ENCODE data around the gene SIK2. TPM values are rescaled to one million over a fixed set of nuclear protein-coding genes. Genes with fewer than 3 reads are reported as not detected.

SIK2 gene
- total RNA-seq, 1 experiment from 2014 or later = 9.0 TPM

DNA sequence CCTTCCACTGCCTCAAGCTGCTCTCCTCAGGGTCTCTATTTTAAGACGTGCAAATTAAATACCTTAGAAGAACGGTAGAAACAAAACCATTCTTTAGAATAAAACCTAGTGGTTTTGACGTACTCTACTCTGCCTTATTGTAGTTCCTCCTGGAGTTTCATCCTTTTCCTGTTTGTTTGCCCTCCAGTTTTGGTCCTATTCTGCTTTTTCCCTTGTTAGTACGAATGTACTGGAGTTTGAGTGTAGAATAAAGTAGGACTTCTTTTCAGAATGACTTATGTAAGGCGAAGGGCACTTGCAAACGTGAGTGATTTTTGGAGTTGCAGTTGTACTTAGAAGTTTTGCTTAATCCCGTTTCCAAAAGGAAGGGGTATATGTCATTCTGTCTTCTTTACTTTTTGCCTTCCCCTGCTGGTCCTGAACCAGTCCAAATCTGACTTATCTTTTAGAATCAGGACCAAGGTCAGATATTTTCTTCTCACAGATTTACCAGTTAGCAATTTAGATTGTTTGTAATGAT is 1.4 kb downstream of the SIK2 start:
- Histone ChIP-seq H2AFZ (ENCODE audit: low read length) (no peak overlapping the region), H3K4me3 (ENCODE audit: low read length) (peak overlapping the region; percentile 90), H3K27me3 (ENCODE audit: low read length) (no peaks in the 10 kb centered on the region), H3K9me3 (ENCODE audit: low read length) (no peaks in the 10 kb centered on the region), H3K9ac (ENCODE audit: low read length) (peak overlapping the region; percentile 93), H3F3A (ENCODE audit: low read length, unreplicated experiment) (no peaks in the 10 kb centered on the region), H3K9me2 (replicated peaks; ENCODE audit: low read length) (no peaks in the 10 kb centered on the region), H3K27ac (ENCODE audit: low read length) (no peak overlapping the region), H3K4me1 (ENCODE audit: insufficient read depth, low read length) (peaks cover 20% of the 10 kb centered on the region), H4K20me1 (ENCODE audit: low read length) (peaks cover 31% of the 10 kb centered on the region), H3K79me2 (ENCODE audit: low read length) (peaks cover 60% of the 10 kb centered on the region), H3K36me3 (ENCODE audit: low read depth, low read length) (no peaks in the 10 kb centered on the region), H3K4me2 (ENCODE audit: low read length) (peak overlapping the region; percentile 86)
- POLR2A ChIA-PET (ENCODE audit: unreplicated experiment) = interaction anchor here (0.7 kb wide), 1 partner anchor 98 kb away, joined by 4 read pairs; no protein-coding TSS in a partner anchor
- CTCF ChIA-PET = interaction anchor here (1.0 kb wide), 1 partner anchor 174 kb away, joined by 4 read pairs; no protein-coding TSS in a partner anchor
- BruUV-seq (replicated peaks) = TSS peak; percentile 47
- ATAC-seq = no peak
- TF ChIP-seq, protein P1, sequence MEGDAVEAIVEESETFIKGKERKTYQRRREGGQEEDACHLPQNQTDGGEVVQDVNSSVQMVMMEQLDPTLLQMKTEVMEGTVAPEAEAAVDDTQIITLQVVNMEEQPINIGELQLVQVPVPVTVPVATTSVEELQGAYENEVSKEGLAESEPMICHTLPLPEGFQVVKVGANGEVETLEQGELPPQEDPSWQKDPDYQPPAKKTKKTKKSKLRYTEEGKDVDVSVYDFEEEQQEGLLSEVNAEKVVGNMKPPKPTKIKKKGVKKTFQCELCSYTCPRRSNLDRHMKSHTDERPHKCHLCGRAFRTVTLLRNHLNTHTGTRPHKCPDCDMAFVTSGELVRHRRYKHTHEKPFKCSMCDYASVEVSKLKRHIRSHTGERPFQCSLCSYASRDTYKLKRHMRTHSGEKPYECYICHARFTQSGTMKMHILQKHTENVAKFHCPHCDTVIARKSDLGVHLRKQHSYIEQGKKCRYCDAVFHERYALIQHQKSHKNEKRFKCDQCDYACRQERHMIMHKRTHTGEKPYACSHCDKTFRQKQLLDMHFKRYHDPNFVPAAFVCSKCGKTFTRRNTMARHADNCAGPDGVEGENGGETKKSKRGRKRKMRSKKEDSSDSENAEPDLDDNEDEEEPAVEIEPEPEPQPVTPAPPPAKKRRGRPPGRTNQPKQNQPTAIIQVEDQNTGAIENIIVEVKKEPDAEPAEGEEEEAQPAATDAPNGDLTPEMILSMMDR (conservative IDR thresholded peaks at IDR 0.05; ENCODE audit: low read depth, low read length) = no peak
- TF ChIP-seq EZH2phosphoT487 (IDR thresholded peaks at IDR 0.05; ENCODE audit: borderline replicate concordance, low read length) = no peak
- no peak for TF ChIP-seq EZH2 (IDR thresholded peaks at IDR 0.05; ENCODE audit: low read length, unreplicated experiment)
- intact Hi-C loops (cut with micrococcal nuclease) = loop anchor here (1.0 kb wide), 3 partner anchors 115 to 163 kb away; partner anchors contain the start of gene PPP2R1B
- DNase-seq = peak; percentile 17

DNA sequence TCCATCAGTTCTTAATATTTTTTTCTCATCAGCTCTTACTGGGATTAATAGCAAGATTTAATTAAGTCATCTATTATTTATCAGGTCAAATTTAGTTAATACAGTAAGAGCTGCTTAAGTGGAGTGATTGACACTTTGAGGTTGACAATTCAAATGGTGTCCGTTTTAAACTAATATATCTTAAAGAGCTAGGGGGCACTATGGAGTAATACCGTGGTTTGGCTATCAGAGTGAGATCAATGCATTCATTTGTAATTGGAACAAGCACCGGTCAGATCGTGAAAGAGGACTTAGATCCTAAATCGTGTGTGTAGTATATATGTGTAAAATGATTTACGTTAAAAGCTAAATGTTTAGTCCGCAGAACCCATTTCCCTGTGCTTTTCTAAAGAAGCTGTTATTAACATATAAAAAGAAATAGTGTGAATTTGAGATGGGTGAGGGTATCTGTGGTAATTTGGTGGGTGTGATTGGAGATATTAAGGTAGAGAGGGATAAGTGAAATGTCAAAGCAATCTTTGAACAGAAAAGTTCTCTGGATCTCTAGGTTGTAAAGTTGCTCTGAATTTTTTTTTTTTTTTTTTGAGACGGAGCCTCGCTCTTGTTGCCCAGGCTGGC is 2.3 kb downstream of the SIK2 start:
- peaks cover 20% of the 10 kb centered on the region for H3K4me1 ChIP-seq (ENCODE audit: insufficient read depth, low read length)
- H3K4me3 ChIP-seq (ENCODE audit: low read length) = peak overlapping the region; percentile 90
- BruUV-seq (replicated peaks) = no TSS peak
- H3K9ac ChIP-seq (ENCODE audit: low read length) = no peak overlapping the region; the same call in 1 of the 2 replicates
- POLR2A ChIA-PET (ENCODE audit: unreplicated experiment) = interaction anchor here (0.7 kb wide), 2 partner anchors 97 to 114 kb away, joined by 3 to 4 read pairs; no protein-coding TSS in a partner anchor
- no peaks in the 10 kb centered on the region for H3K27me3 ChIP-seq (ENCODE audit: low read length)
- H3K36me3 ChIP-seq (ENCODE audit: low read depth, low read length) = no peaks in the 10 kb centered on the region
- H3K9me3 ChIP-seq (ENCODE audit: low read length) = no peaks in the 10 kb centered on the region
- H3K27ac ChIP-seq (ENCODE audit: low read length) = no peak overlapping the region
- H3F3A ChIP-seq (ENCODE audit: low read length, unreplicated experiment) = no peaks in the 10 kb centered on the region
- peaks cover 31% of the 10 kb centered on the region for H4K20me1 ChIP-seq (ENCODE audit: low read length)
- peaks cover 67% of the 10 kb centered on the region for H3K79me2 ChIP-seq (ENCODE audit: low read length)
- CTCF ChIA-PET = interaction anchor here (0.5 to 1.0 kb wide), 6 partner anchors 23 to 237 kb away, joined by 3 to 5 read pairs (median 4); no protein-coding TSS in a partner anchor
- intact Hi-C loops (cut with micrococcal nuclease) = loop anchor here (1.0 kb wide), 2 partner anchors 114 to 131 kb away; no protein-coding TSS in a partner anchor
- peak; percentile 82 for DNase-seq
- H3K4me2 ChIP-seq (ENCODE audit: low read length) = peak overlapping the region; percentile 86
- no peak overlapping the region for H2AFZ ChIP-seq (ENCODE audit: low read length)
- no peak for ATAC-seq
- TF ChIP-seq EZH2phosphoT487 (IDR thresholded peaks at IDR 0.05; ENCODE audit: borderline replicate concordance, low read length) (no peak), EZH2 (IDR thresholded peaks at IDR 0.05; ENCODE audit: low read length, unreplicated experiment) (no peak)
- TF ChIP-seq, protein P1 (conservative IDR thresholded peaks at IDR 0.05; ENCODE audit: low read depth, low read length) = peak; percentile 86
- no peaks in the 10 kb centered on the region for H3K9me2 ChIP-seq (replicated peaks; ENCODE audit: low read length)

DNA sequence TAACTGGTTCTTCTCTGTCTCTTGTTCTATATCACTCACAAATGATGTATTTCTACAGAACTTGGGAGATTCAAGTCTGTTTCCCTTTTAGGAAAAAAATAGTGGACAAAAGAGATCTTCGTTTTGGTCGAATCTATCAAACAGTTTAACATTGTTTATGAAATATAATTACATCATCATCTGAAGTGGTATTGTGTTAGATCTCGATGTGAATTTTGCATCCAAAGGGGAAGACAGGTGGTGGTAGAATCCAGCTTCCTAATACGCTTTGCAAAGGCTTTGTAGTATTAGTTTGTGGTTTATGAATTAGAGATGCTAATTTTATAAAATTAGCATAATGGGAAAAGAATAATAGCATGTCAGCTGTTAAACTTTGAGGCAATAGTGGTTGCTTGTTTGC is 3.4 kb downstream of the SIK2 start:
- ChIA-PET POLR2A (ENCODE audit: unreplicated experiment) (no interaction called here), CTCF (no interaction called here)
- BruUV-seq (replicated peaks) = no TSS peak
- H3K9me3 ChIP-seq (ENCODE audit: low read length) = no peaks in the 10 kb centered on the region
- H3K4me2 ChIP-seq (ENCODE audit: low read length) = peak overlapping the region; percentile 86; the same call in 1 of the 2 replicates
- H2AFZ ChIP-seq (ENCODE audit: low read length) = no peak overlapping the region
- H3K4me3 ChIP-seq (ENCODE audit: low read length) = no peak overlapping the region
- ATAC-seq (no peak), DNase-seq (no peak)
- peaks cover 71% of the 10 kb centered on the region for H3K79me2 ChIP-seq (ENCODE audit: low read length)
- no peak overlapping the region for H3K9ac ChIP-seq (ENCODE audit: low read length)
- no peaks in the 10 kb centered on the region for H3F3A ChIP-seq (ENCODE audit: low read length, unreplicated experiment)
- H3K9me2 ChIP-seq (replicated peaks; ENCODE audit: low read length) = no peaks in the 10 kb centered on the region
- H3K4me1 ChIP-seq (ENCODE audit: insufficient read depth, low read length) = peaks cover 20% of the 10 kb centered on the region
- TF ChIP-seq EZH2phosphoT487 (IDR thresholded peaks at IDR 0.05; ENCODE audit: borderline replicate concordance, low read length) = no peak
- TF ChIP-seq EZH2 (IDR thresholded peaks at IDR 0.05; ENCODE audit: low read length, unreplicated experiment) = no peak
- TF ChIP-seq, protein P1 (conservative IDR thresholded peaks at IDR 0.05; ENCODE audit: low read depth, low read length) = no peak
- H3K36me3 ChIP-seq (ENCODE audit: low read depth, low read length) = no peaks in the 10 kb centered on the region
- no peak overlapping the region for H3K27ac ChIP-seq (ENCODE audit: low read length)
- intact Hi-C loops (cut with micrococcal nuclease) = no loop called here
- peaks cover 31% of the 10 kb centered on the region for H4K20me1 ChIP-seq (ENCODE audit: low read length)
- no peaks in the 10 kb centered on the region for H3K27me3 ChIP-seq (ENCODE audit: low read length)

All from PC-3 (cell line).